ENCODE measurements around the gene DHRS1.

DHRS1 gene

GRCh38 chr14:24243336-24243836, 56.2 kb downstream of the DHRS1 start:
- peak; percentile 48 for DNase-seq

GRCh38 chr14:24241829-24242443, 57.6 kb downstream of the DHRS1 start:
- DNase-seq = peak; percentile 50

All from NCI-H2227 treated with DMSO at 0.1 percent for 48 hours (cell line).